ENCODE data around the gene GLIS1. TPM values are rescaled to one million over a fixed set of nuclear protein-coding genes. Genes with fewer than 3 reads are reported as not detected.
"Not testable (repeated sequence)": the region's sequence is repeated elsewhere in the genome, so short reads cannot be mapped to it uniquely, and the experiment has no call there.

GLIS1 gene
- polyA plus RNA-seq, 3 donors, result not detected

DNA sequence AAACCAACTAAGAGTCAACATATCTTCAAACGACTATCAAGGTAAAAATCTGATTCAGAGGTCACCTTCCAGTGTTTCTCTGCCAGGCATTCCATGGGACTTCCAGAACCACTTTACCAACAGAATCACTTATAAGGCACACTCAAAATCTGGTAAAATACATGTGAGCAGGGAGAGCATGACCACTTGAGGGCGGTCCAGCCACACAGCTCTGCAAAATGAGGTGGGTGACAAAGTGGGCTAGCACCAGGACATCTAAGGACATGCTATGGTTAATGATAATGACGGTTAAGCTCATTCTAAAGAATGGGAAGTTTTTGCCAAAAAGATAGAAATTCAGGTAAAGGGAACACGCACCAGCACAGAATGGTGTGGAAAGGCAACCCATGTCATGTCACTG, 24.5 kb upstream of the GLIS1 start:
- H3K27ac Mint-ChIP-seq, result no peak overlapping the region
- H3K27me3 Mint-ChIP-seq (ENCODE audit: low read depth in 3 of 3), result peaks cover 0 to 2% (median 0%) of the 10 kb centered on the region in 3 donors
- Histone ChIP-seq H3K9ac (ENCODE audit: insufficient read depth, low read length, poor library complexity, severe bottlenecking) (no peak overlapping the region), H3K27me3 (ENCODE audit: control insufficient read depth in 2 of 2, insufficient read depth in 2 of 2, low read length in 2 of 2) (no peaks in the 10 kb centered on the region), H3K79me2 (ENCODE audit: insufficient read depth, low read length) (no peaks in the 10 kb centered on the region), H3K4me3 (replicated peaks in 1 of 3; ENCODE audit: low read depth in 2 of 3, low read length in 3 of 3) (no peak overlapping the region), H2AFZ (ENCODE audit: insufficient read depth, low read depth, low read length, poor library complexity, severe bottlenecking) (no peak overlapping the region), H3K4me1 (ENCODE audit: control insufficient read depth in 1 of 2, insufficient read depth in 2 of 2, low read length in 2 of 2) (no peaks in the 10 kb centered on the region), H4K20me1 (ENCODE audit: insufficient read depth, low read length) (no peaks in the 10 kb centered on the region), H3K4me2 (replicated peaks; ENCODE audit: extremely low read depth, low read length, poor library complexity, severe bottlenecking) (no peak overlapping the region), H3K36me3 (replicated peaks in 1 of 2; ENCODE audit: control insufficient read depth in 1 of 2, insufficient read depth in 2 of 2, low read length in 2 of 2) (peaks cover 10 to 24% of the 10 kb centered on the region in 2 donors), H3K27ac (ENCODE audit: low read depth in 1 of 2, low read length in 2 of 2) (no peak overlapping the region), H3K9me3 (replicated peaks in 1 of 2; ENCODE audit: control insufficient read depth in 1 of 2, insufficient read depth in 1 of 2, low read length in 2 of 2) (no peaks in the 10 kb centered on the region)
- intact Hi-C loops (cut with micrococcal nuclease), result no loop called here
- no peak overlapping the region for H3K4me3 Mint-ChIP-seq
- H3K4me1 Mint-ChIP-seq, result peaks cover 1% of the 10 kb centered on the region
- DNase-seq, result no peak
- WGBS (ENCODE audit: insufficient coverage), result 94% methylated on average over 3 of the region's 4 CpGs
- H3K9me3 Mint-ChIP-seq, result peaks cover 0 to 4% (median 1%) of the 10 kb centered on the region in 7 donors
- no peak for TF ChIP-seq CTCF (IDR thresholded peaks at IDR 0.05)
- H3K36me3 Mint-ChIP-seq, result peaks cover 15 to 24% of the 10 kb centered on the region in 2 donors

GRCh38 chr1:53760497-53760896, 21.5 kb upstream of the GLIS1 start:
- H2AFZ ChIP-seq (ENCODE audit: insufficient read depth, low read depth, low read length, poor library complexity, severe bottlenecking); H3K9ac ChIP-seq (ENCODE audit: insufficient read depth, low read length, poor library complexity, severe bottlenecking); H3K36me3 ChIP-seq (replicated peaks in 1 of 2; ENCODE audit: control insufficient read depth in 1 of 2, insufficient read depth in 2 of 2, low read length in 2 of 2); H3K27ac Mint-ChIP-seq; DNase-seq; H3K27me3 ChIP-seq (ENCODE audit: control insufficient read depth in 2 of 2, insufficient read depth in 2 of 2, low read length in 2 of 2); H3K36me3 Mint-ChIP-seq; H3K9me3 ChIP-seq (replicated peaks in 1 of 2; ENCODE audit: control insufficient read depth in 1 of 2, insufficient read depth in 1 of 2, low read length in 2 of 2); H3K9me3 Mint-ChIP-seq; H3K27me3 Mint-ChIP-seq (ENCODE audit: low read depth in 3 of 3); H3K4me1 ChIP-seq (ENCODE audit: control insufficient read depth in 1 of 2, insufficient read depth in 2 of 2, low read length in 2 of 2); H3K4me2 ChIP-seq (replicated peaks; ENCODE audit: extremely low read depth, low read length, poor library complexity, severe bottlenecking); intact Hi-C loops (cut with micrococcal nuclease); H3K4me1 Mint-ChIP-seq; H3K79me2 ChIP-seq (ENCODE audit: insufficient read depth, low read length); H3K27ac ChIP-seq (ENCODE audit: low read depth in 1 of 2, low read length in 2 of 2); H4K20me1 ChIP-seq (ENCODE audit: insufficient read depth, low read length); H3K4me3 Mint-ChIP-seq; H3K4me3 ChIP-seq (replicated peaks in 1 of 3; ENCODE audit: low read depth in 2 of 3, low read length in 3 of 3): not testable (repeated sequence)
- WGBS (ENCODE audit: insufficient coverage), result 100% methylated on average over 1 of the region's 7 CpGs
